HL-60 (cell line): ENCODE results near the gene POLD2.

Source experiments
- DNase-seq, 2 experiments: peaks; one replicate each; pipeline ENCODE4 v3.0.0-alpha.2; 2010 to 2020; ENCODE audit warnings: low read depth in 1 of 2, low spot score in 1 of 2
- H3K27ac ChIP-seq: fragments of 250-450 bp; sonication (Bioruptor Pico); replicated peaks from 2 replicates; pipeline ENCODE4 v1.5.1; 2020; ENCODE audit warnings: mild to moderate bottlenecking, moderate library complexity
- H3K27me3 ChIP-seq: fragments of 250-450 bp; sonication (Bioruptor Pico); 2 replicates; pipeline ENCODE4 v1.5.1; 2021; ENCODE audit warnings: mild to moderate bottlenecking, moderate library complexity; ENCODE audit not compliant: insufficient read depth, poor library complexity, severe bottlenecking
- H3K4me3 ChIP-seq: replicated peaks from 2 replicates; pipeline ENCODE4 v1.5.1; 2011; ENCODE audit warnings: mild to moderate bottlenecking, control low read depth, low read length; ENCODE audit not compliant: insufficient read depth
- CTCF ChIP-seq: IDR thresholded peaks from one replicate; pipeline ENCODE4 v1.5.1; 2011; ENCODE audit warnings: low read length, control low read depth, inconsistent platforms; ENCODE audit not compliant: insufficient read depth
- GABPA ChIP-seq: IDR thresholded peaks from 2 replicates; pipeline ENCODE4 v1.6.1; 2012; ENCODE audit warnings: low read depth
- POLR2AphosphoS5 ChIP-seq: IDR thresholded peaks from 2 replicates; pipeline ENCODE4 v1.6.1; 2012; ENCODE audit warnings: low read depth
- REST ChIP-seq: IDR thresholded peaks from 2 replicates; pipeline ENCODE4 v1.6.1; 2012; ENCODE audit warnings: low read depth; ENCODE audit not compliant: insufficient replicate concordance
- SPI1 ChIP-seq: IDR thresholded peaks from 2 replicates; pipeline ENCODE4 v1.6.1; 2012; ENCODE audit warnings: low read depth, mild to moderate bottlenecking, borderline replicate concordance

Gene POLD2

GRCh38 chr7:44148166-44148565 is 24.8 kb upstream of the POLD2 start:
- no peak overlapping the region for H3K27ac ChIP-seq
- no peak for DNase-seq
- peaks cover 6% of the 10 kb centered on the region for H3K27me3 ChIP-seq
- no peak for TF ChIP-seq SPI1
- no peak overlapping the region for H3K4me3 ChIP-seq

GRCh38 chr7:44147026-44147991 is 24.0 kb upstream of the POLD2 start:
- no peak overlapping the region for H3K4me3 ChIP-seq
- H3K27me3 ChIP-seq, result peaks cover 6% of the 10 kb centered on the region
- no peak overlapping the region for H3K27ac ChIP-seq
- TF ChIP-seq GABPA (no peak), SPI1 (no peak), REST (no peak), CTCF (no peak), POLR2AphosphoS5 (no peak)
- DNase-seq, result no peak

- Histone ChIP-seq H3K27ac (no peak overlapping the region), H3K4me3 (no peak overlapping the region), H3K27me3 (peaks cover 6% of the 10 kb centered on the region)
- no peak for TF ChIP-seq CTCF
- TF ChIP-seq SPI1, result no peak
- no peak for TF ChIP-seq POLR2AphosphoS5
- TF ChIP-seq REST, result no peak
- TF ChIP-seq GABPA, result no peak
- DNase-seq, result peak in 1 of 2 experiments; percentile 22
Measured at GRCh38 chr7:44145969-44146911, 22.9 kb upstream of the POLD2 start.

- H3K27ac ChIP-seq, result no peak overlapping the region
- no peak for DNase-seq
- peaks cover 6% of the 10 kb centered on the region for H3K27me3 ChIP-seq
- TF ChIP-seq SPI1 (no peak), REST (no peak), GABPA (no peak), CTCF (no peak), POLR2AphosphoS5 (no peak)
- no peak overlapping the region for H3K4me3 ChIP-seq
Measured at GRCh38 chr7:44145479-44145968, 22.2 kb upstream of the POLD2 start.
